HuH-7 (cell line): ENCODE results near the gene SCGB3A1.

Experiments used
- DNase-seq: peaks from one replicate; pipeline ENCODE4 v3.0.0; 2011; ENCODE audit warnings: low spot score

SCGB3A1 gene

DNA sequence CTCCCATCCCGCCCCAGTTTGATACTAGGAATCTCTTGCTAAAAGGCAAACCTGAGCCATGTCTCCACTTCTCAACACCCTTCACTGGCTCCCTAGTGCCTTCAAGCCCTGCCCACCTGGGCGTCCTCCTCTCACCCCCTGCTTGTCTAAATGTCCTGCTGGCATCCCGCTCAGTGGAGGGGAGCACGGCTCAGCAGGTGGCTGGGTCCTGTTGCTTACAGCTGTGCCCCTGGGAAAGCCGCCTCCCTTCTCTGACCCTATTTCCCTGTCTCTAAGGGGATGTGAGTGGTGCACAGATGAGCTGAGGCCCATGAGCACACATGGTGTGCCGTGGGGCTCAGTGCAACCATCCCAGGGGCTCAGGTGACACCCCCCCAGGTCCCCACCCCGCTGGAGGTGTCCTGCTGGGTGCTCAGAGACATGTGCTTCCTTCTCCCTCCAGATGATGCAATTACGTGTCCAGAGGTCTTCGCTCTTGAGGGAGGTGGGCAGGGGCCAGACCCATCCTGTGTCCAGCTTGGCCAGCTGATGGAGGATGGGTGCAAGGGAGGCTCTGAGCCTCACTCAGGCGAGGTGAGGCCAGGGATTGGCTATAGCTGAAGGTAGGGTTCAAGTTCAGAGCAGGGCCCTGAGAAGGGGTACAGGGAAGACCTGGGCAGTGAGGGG, 34.0 kb upstream of the SCGB3A1 start:
- no peak for DNase-seq

DNA sequence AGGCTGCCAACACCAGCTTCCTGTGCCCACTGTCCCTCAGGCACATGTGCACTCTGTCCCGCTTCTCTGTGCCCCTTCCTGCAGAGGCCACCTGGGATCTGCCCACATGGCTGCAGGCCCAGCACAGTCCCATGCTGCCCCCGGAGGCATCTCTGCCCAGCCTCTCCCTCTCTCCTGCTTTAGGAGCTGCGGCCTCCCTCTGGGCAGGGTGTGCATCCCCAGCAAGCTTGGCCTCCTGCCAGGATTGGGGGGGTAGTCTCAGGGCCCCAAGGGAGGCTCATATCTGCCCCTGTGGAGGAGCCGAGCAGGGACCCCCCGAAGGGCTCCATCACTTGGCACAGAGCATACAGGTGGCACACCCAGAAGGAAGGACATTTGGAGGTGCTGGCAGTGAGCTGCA, 33.3 kb upstream of the SCGB3A1 start:
- no peak for DNase-seq

DNA sequence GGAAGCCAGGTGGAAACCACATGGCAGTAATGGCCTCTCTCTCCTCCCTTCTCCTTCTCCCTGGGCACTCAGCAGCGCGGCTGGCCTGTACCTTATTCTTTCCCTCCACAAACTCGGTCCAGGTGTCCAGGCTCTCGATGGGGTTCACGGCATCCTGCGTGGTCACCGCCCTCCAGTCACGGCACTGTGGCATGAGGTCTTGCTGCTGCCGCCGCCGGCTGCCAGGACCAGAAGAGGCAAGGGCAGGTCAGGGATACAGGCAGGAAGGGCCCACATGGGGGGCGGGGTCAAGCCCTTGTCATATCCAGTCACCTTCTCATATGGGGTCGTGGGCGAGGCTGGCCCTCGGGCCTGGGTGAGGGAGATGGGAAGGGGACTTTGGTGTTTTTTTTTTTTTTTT, 32.5 kb upstream of the SCGB3A1 start:
- no peak for DNase-seq

DNA sequence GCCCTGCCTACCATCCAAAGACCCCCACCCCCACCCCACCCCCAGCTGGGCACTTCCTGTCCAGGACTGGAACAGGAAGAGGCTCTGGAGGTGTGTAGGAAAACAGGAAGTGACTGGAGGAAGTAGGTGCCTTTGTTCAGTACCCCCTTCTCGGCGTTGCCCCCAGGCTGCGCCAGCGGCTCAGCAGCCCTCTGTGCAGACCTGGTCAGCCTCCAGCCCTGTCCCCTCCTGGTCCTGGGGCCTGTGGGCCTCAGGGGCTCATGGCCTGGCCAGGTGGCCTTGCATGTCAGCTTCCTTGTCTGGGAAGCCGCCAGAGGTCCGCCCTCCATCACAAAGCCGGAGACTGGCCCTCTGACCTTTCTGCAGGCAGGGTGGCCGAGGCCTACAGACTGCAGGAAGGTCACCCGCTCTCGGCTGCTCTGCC, 32.1 kb upstream of the SCGB3A1 start:
- no peak for DNase-seq

DNA sequence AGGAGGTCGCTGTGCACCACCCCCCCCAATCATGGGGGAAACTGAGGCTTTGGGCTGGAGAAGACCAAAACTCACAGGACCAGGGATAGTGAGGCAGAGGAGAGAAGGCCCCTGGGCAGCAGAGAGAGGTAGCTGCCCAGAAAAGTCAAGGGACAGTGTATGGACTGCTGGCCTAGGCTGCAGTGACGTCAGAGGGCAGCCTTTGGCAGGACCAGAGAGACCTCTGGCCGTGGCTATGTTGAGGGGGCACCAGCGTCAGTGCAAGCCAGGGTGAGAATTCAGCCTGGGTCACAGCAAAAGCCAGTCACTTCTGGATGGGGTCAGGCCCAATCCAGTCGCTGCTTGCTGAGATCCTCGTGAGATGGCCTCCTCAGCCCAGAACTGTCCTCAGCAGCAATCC, 31.6 kb upstream of the SCGB3A1 start:
- no peak for DNase-seq

DNA sequence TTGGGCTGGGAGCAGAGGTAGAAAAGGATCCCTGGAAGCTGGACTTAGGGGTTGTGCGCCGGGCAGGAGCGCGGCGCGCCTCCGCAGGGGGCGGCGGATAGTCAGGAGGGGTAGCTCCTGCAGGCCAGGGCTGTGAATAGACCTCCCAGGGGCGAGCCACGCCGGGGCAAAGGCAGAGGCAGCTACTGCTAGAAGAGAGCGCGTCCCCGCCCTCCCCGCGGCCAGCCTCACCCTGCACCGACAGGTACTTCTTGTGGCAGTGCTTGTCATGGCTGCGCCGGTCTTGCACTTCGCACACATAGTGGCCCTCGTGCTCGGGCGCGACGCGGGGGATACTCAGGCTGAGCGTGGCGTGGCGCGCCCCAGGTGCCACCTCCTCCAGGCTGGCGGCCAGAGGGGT, 30.0 kb upstream of the SCGB3A1 start:
- DNase-seq = no peak

DNA sequence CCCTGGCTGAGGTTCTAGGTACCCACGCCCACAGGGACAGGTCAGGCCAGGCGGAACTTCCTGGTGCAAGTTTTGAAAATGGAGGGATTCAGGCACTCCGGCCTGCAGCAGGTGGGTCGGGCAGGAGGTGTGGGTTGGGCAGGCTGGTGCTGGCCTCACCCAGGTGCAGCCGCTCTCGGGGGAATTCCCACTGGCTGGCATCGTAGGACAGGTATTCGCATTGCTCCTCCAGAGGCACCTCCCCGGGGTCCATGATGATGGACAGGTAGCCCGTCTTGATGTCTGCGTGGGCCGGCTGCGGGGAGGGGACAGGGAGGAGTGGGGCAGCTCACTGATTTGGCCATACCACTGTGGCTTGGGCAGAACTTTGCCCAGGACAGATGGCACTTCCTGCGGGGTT, 28.7 kb upstream of the SCGB3A1 start:
- DNase-seq = no peak

DNA sequence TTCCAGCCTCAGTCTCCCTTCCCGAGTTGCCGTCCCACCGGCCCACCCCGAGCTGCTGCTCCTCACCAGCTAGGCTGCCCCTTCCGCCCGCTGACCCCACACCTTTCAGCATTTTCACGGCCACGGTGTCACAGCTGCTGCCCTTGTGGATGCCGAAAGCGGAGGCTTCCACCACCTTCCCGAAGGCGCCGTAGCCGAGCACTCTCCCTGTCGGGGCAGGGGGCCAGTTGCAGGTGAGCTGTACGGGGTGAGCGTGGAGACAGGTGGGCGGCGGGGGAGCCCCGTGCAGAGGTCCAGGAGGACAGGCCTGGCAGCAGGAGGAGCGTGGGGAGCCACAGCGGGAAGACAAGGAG, 28.2 kb upstream of the SCGB3A1 start:
- DNase-seq = no peak

DNA sequence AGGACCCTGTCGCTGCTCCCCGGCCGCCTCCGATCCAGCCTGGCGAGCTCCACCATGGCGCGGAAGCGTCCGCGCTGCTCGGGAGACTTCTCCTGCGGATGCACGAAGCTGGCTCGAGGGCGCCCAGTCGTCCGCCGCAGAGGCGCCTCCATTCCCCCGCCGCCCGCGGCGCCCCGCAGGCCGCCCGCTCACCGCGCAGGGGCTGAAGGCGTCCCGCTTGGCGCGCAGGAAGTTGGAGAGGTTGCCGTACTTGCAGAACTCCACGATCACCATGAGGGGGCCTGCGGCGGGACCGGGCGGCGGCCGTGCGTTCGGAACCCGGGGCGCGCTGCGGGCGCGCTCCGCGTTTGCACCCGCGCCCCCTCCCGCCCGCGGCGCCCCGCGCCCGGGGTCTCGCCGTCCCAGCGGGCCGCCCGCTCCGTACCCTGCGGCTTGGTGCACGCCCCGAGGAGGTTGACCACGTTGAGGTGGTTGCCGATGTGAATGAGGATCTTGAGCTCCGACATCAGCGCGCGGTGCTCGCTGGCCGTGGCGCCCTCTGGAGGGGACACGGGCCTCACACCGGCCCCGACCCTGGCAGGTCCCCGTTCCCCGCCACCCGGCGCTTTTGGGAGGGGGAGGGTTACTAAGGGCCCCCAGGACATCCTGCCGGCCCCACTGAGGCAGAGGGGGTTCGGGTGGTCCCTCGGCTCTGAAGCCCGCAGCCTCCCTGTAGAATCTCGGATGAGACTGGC, 27.7 kb upstream of the SCGB3A1 start:
- DNase-seq = no peak

DNA sequence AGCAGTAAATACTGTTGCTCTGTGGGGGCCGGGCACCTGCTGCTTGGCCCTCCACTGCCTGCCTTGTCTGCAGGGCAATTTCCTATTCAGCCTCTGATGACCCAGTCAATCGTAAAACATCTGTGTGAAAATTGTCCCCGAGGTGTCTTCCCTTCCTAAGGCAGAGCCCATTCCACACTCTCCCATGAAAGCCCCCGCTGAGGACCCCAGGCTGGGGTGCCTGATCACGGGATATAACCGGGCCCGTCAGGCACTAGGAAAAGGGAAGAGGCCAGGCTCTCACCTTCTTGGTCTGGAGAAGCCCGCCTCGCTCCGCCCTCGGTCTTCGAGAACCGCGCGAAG, 27.2 kb upstream of the SCGB3A1 start:
- no peak for DNase-seq

DNA sequence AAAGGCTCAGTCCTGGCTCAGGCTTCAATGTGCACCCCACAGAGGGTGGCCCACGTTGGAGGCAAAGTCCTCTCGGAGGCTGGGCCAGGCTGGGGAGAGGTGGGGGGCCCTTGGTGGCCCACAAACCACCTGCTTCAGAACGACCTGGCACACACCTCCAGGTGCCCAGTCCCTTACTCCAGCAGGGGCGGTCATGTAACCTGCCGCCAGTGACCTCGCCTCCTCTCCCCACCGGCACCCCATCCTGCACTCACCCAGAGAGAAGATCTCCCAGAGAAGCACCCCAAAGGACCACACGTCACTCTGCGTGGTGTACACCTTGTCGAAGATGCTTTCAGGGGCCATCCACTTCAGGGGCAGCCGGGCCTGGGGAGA, 22.5 kb upstream of the SCGB3A1 start:
- no peak for DNase-seq

DNA sequence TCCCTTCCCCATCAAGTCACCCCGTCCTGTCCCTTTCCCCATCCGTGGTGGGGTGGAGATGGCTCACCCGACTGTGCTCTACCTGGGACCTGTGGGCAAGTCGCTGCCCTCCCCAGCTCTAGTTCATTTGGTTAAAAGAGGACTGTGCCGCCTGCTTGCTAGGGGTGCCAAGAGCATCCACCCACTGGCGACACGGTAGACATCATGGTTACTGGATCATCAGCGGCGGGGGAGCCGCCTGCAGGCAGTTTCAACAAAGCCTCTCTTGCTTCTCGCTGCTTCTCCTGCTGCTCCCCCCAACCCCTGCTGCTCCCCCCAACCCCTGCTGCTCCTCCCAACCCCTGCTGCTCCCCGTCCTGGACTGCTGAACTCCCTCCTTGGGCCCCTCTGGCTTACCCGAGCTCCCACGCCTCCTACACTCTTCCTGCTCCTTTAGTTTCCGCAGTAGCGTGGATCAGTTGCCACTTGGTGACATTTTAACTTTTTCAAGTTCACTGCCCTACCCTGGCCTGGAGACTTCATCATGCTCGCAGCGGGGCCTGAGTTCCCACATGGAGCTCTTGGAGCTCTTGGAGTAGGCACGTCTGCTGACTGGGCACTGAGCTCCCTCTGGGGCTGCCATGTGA, 22.0 kb upstream of the SCGB3A1 start:
- no peak for DNase-seq

DNA sequence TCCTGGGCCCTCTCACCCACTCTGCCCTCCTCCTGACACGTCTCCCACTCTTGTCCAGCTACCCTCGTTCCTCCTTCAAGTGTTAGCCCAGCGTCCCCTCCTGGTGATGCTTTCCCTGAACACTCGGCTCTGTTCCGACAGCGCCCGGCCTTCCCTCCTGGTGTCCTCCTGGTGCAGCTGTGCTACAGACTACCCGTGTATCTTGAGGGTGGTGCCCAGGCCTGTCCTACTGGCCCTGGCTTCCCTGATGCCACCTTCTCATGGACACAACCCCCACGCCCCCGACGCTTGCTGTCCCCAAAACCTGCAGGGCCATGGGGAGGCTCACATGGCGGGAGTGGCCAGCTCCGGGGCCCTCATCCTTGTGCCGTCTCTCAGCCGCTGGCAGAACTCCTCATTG, 21.4 kb upstream of the SCGB3A1 start:
- no peak for DNase-seq

DNA sequence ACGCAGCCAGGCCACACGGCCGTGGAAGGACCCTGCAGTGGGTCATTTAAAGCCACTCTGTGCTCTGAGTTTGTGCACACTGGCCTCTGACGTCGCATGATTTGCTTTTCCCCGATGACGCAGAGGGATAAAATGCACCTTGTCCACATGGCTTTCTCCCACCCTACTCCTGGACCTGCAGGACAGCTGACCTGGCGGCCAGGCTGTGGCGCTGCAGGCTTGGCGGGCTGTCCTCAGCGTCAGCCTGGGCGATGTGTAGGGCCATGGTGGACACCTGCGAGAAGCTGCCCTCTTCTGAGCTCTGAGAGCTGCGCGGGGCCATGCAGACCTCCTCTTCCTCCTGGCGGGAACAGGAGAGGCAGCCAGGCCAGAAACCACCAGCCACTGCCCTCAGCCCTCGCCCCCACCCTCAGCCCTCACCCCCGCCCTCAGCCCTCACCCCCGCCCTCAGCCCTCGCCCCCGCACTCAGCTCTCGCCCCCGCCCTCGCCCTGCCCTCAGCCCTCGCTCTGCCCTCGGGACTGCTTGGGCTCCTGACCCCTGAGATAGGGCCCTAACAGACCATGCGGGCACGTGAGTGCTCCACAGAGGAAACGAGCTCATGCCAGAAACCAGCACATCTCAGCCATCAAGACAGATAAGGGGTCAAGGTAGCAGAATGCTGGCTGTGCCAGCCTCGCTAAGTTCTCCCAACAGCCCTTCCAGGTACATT, 20.0 kb upstream of the SCGB3A1 start:
- DNase-seq = peak; percentile 91

DNA sequence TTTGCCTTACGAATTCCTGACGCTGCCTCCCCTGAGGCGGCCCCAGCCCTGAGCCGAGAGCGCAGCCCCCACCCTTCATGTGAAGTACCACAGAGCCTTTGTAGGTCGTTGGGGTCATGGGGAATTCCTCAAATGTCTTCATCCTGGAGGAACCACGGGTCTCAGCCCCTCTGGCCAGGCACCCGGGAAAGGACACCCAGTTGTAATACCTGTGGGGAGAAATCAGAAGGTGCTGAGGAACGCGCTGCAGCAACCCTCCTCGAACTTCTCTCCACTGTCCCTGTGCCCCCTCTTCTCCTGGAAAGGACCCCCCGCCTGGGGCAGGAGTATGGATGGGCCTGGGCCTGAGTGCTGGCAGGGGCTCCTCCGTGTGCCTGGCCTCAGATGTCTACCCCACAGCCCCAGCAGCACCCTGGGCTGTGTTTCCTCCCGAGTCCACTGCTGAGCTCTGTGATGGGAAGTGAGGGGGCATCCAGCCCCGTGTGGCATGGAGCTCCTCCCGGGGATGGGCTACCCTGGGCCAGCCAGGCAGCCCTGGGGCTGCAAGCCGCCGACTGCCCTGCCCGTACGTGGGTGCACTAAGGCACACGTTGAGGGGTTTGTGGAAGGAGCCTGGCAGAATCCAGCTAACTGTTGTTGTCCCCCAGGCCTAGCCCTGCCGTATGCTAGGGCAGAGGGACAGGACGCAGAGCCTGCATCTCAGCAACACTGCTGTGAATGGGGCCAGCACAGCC, 18.7 kb upstream of the SCGB3A1 start:
- DNase-seq = no peak

DNA sequence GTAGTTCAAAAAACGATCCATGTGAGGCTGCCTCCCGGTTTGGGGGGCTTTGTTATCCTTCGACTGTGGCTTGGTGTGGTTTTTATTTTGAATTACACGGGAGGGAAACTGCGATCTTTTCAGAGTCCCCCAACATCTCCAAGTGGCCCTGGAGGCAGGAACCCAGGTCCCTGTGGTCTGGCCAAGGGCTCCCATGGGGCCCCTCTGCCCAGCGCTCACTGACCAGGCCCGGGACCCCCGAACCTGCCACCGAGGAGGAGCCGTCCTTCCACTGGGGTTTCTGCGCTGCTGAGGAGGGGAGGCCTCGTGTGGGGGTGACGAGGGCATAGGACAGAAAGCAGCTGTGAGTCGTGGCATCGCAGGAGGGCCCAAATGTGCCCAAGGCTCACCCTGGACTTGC, 18.1 kb upstream of the SCGB3A1 start:
- DNase-seq = no peak

DNA sequence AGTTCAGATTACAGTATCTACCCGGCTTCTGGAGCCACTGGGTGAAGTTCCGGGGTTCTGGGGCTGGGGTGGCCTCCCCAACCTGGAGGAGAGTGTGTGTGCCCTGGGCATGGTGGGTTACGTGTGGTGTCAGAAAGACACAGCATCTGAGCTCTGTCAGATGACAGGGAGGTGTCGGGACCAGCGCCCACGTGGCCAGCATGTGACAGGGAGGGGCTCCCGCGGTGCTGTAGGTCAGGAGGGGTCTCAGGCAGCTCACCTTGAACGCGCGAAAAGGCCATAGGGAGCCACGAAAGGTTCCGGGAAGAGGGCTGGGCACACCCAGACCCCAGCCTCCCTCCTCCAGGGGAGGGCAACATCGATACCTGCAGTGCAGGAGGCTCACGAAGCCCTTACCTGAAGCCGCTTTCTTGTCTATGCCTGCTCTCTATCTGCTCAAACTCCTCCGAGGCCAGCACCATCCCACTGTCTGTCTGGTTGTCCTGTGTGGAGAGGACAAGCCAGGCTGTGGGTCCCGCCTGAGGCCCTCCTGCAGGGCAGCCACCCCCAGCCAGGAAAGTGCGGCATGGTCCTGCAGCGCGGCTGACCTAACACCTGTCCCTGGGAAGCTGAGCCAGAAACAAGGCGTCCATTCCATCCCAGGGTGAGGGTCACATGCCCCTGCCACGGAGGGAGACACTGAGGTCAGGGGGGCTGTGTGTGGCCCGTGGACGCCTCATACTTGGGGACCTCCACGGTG, 17.4 kb upstream of the SCGB3A1 start:
- DNase-seq = no peak

DNA sequence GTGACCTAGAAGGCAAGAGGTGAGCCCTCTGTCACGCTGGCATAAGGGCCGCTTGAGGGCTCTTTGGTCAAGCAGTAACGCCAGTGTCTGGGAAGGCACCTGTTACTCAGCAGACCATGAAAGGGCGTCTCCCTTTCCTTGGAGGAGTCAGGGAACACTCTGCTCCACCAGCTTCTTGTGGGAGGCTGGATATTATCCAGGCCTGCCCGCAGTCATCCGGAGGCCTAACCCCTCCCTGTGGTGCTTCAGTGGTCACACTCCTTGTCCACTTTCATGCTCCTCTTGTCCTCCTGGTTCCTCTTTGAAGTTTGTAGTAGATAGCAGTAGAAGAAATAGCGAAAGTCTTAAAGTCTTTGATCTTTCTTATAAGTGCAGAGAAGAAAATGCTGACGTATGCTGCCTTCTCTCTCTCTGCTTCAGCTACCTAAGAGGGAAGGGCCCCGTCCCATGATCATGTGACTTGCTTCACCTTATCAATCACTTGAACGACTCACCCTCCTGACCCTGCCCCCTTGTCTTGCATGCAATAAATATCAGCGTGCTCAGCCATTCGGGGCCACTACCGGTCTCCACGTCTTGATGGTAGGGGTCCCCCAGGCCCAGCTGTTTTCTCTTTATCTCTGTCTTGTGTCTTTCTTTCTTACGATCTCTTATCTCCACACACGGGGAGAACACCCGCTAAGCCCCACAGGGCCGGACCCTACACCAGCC, 16.7 kb upstream of the SCGB3A1 start:
- DNase-seq = no peak

DNA sequence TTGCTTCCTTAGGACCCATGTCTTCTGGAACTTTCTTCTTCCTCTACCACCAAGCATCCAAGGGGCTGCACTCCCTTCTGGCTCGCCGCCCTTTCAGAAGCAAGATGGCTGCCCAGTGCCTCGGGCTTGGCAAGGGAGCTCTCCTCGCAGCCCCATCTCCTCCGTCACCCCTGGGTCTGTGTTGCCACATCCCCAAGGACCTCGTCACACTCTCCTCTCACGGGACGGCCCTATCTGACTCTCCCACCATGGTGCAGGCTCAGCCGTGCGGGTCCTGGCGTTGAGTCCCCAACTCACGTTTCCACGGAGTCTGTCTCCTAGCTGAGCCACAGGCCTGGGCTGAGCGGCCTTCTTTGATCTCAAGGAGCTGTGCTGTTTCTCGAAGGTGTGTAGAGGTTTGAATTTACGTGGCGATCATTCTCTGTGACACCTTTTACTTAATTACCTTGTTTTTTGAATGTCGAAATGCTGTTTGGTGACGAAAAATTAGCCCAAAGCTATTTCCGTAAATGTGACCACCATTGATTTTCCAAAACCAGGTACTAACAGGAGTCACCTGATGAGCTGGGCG, 15.0 kb upstream of the SCGB3A1 start:
- DNase-seq = no peak

DNA sequence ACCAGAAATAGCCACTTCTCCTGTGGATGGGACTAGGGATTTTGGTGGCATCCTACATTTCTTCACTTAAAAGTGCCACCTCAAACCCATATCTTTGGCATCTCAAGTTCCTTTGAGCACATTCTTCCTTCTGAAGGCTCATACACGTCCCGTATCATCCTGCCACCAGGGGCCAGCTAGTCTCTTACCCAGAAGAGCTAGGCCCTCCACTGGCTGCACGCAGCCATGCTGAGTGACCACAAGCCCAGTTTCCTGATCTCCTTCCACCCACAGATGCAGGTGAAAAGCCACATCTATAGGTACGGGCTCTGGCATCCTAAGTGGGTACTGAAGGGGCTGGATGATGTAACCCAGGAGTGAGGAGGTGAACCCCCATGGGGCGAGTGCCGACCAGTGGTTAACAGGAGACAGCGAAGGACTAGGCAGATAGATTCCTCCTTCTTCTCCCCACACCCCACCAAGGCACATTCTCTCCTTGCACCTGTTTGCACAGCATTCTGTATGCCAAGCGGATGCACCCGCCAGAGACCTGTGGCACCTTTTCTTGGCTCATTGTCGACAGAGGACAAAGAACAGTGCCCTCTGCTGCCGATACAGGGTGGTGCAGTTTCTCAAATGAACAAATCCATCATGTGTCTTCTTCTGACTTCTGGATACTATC, 14.4 kb upstream of the SCGB3A1 start:
- DNase-seq = peak; percentile 77
